HG02623 (cell line): ENCODE measurements around the gene KLHDC7A.

Experiments
- ATAC-seq: cut with Tn5 transposase; IDR thresholded peaks from one replicate; pipeline ENCODE4 v1.9.1; 2021; ENCODE audit warnings: moderate library complexity; ENCODE audit not compliant: unreplicated experiment

The KLHDC7A gene

GRCh38 chr1:18470671-18471355, 9.9 kb upstream of the KLHDC7A start:
- ATAC-seq = no peak

- ATAC-seq = no peak
Observed at GRCh38 chr1:18473195-18473815, 7.4 kb upstream of the KLHDC7A start.

GRCh38 chr1:18474559-18475175, 6.1 kb upstream of the KLHDC7A start:
- ATAC-seq = no peak

GRCh38 chr1:18475234-18475905, 5.4 kb upstream of the KLHDC7A start:
- ATAC-seq = no peak

- no peak for ATAC-seq
Observed at GRCh38 chr1:18479454-18479853, 1.3 kb upstream of the KLHDC7A start.

GRCh38 chr1:18481190-18481920, 625 bp downstream of the KLHDC7A start:
- ATAC-seq = no peak

GRCh38 chr1:18481921-18482701, 1.4 kb downstream of the KLHDC7A start:
- no peak for ATAC-seq

GRCh38 chr1:18482721-18483425, 2.1 kb downstream of the KLHDC7A start:
- ATAC-seq = no peak

- no peak for ATAC-seq
Observed at GRCh38 chr1:18484276-18484675, 3.5 kb downstream of the KLHDC7A start.

GRCh38 chr1:18484721-18485120, 4.0 kb downstream of the KLHDC7A start:
- ATAC-seq = no peak

- no peak for ATAC-seq
Observed at GRCh38 chr1:18485227-18485626, 4.5 kb downstream of the KLHDC7A start.

GRCh38 chr1:18486195-18486594, 5.5 kb downstream of the KLHDC7A start:
- ATAC-seq = no peak

GRCh38 chr1:18489417-18490143, 8.8 kb downstream of the KLHDC7A start:
- ATAC-seq = no peak

GRCh38 chr1:18491168-18491567, 10.4 kb downstream of the KLHDC7A start:
- no peak for ATAC-seq

GRCh38 chr1:18494304-18494703, 13.6 kb downstream of the KLHDC7A start:
- ATAC-seq = no peak

GRCh38 chr1:18495635-18496034, 14.9 kb downstream of the KLHDC7A start:
- no peak for ATAC-seq

GRCh38 chr1:18496056-18496455, 15.3 kb downstream of the KLHDC7A start:
- no peak for ATAC-seq

- no peak for ATAC-seq
Observed at GRCh38 chr1:18496497-18497235, 15.9 kb downstream of the KLHDC7A start.
